ENCODE results near the gene COL18A1. TPM values are rescaled to one million over a fixed set of nuclear protein-coding genes. Genes with fewer than 3 reads are reported as not detected.

Gene COL18A1
- total RNA-seq, 1 experiment from 2014 or later, result 77.0 TPM

DNA sequence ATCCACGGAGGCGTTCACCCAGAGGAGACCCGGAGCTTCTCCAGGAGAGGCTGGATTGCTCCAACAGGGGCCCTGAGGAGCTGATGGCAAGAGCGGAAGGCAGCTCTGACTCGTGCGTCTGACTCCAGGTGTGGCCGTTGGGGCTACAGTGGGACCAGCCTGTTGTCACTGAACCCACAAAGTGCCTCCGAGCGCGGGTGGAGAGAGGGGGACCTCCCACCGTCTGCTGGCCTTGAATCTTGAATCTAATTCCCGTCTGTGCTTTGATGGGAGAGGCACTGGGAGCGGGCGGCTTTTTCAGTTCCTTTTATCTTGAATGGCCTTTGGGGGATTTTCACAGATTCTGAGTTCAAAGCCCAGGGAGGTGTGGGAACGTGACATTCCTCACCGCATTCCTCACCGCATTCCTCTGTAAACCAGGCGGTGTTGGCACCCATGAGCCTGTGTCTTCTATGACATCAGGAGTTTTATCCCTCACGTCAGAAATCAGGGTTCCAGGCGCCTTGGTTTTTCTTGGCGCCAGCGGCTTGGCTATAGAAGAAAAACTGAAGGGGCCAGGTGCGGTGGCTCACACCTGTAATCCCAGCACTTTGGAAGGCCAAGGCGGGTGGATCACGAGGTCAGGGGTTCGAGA, 39.2 kb upstream of the COL18A1 start:
- H3K4me2 ChIP-seq (ENCODE audit: low read length), result no peak overlapping the region
- no peak overlapping the region for H2AFZ ChIP-seq (ENCODE audit: low read length)
- DNase-seq, result peak; percentile 52
- BruUV-seq (replicated peaks), result TSS peak; percentile 65
- CTCF ChIA-PET, result no interaction called here
- no peaks in the 10 kb centered on the region for H3K9me2 ChIP-seq (replicated peaks; ENCODE audit: low read length)
- no peaks in the 10 kb centered on the region for H3K36me3 ChIP-seq (ENCODE audit: low read depth, low read length)
- H3K4me3 ChIP-seq (ENCODE audit: low read length), result no peak overlapping the region
- no peak for ATAC-seq
- H3K27me3 ChIP-seq (ENCODE audit: low read length), result no peaks in the 10 kb centered on the region
- peak overlapping the region; percentile 98 for H3K27ac ChIP-seq (ENCODE audit: low read length)
- no peaks in the 10 kb centered on the region for H4K20me1 ChIP-seq (ENCODE audit: low read length)
- intact Hi-C loops (cut with micrococcal nuclease), result no loop called here
- peak overlapping the region; percentile 92; the same call in 1 of the 2 replicates for H3K9ac ChIP-seq (ENCODE audit: low read length)
- no peaks in the 10 kb centered on the region for H3K9me3 ChIP-seq (ENCODE audit: low read length)
- peaks cover 46% of the 10 kb centered on the region for H3K4me1 ChIP-seq (ENCODE audit: insufficient read depth, low read length)
- TF ChIP-seq, protein P1, sequence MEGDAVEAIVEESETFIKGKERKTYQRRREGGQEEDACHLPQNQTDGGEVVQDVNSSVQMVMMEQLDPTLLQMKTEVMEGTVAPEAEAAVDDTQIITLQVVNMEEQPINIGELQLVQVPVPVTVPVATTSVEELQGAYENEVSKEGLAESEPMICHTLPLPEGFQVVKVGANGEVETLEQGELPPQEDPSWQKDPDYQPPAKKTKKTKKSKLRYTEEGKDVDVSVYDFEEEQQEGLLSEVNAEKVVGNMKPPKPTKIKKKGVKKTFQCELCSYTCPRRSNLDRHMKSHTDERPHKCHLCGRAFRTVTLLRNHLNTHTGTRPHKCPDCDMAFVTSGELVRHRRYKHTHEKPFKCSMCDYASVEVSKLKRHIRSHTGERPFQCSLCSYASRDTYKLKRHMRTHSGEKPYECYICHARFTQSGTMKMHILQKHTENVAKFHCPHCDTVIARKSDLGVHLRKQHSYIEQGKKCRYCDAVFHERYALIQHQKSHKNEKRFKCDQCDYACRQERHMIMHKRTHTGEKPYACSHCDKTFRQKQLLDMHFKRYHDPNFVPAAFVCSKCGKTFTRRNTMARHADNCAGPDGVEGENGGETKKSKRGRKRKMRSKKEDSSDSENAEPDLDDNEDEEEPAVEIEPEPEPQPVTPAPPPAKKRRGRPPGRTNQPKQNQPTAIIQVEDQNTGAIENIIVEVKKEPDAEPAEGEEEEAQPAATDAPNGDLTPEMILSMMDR (conservative IDR thresholded peaks at IDR 0.05; ENCODE audit: low read depth, low read length), result no peak
- TF ChIP-seq EZH2phosphoT487 (IDR thresholded peaks at IDR 0.05; ENCODE audit: borderline replicate concordance, low read length) (no peak), EZH2 (IDR thresholded peaks at IDR 0.05; ENCODE audit: low read length, unreplicated experiment) (no peak)
- no peaks in the 10 kb centered on the region for H3F3A ChIP-seq (ENCODE audit: low read length, unreplicated experiment)
- POLR2A ChIA-PET (ENCODE audit: unreplicated experiment), result no interaction called here
- H3K79me2 ChIP-seq (ENCODE audit: low read length), result no peaks in the 10 kb centered on the region

DNA sequence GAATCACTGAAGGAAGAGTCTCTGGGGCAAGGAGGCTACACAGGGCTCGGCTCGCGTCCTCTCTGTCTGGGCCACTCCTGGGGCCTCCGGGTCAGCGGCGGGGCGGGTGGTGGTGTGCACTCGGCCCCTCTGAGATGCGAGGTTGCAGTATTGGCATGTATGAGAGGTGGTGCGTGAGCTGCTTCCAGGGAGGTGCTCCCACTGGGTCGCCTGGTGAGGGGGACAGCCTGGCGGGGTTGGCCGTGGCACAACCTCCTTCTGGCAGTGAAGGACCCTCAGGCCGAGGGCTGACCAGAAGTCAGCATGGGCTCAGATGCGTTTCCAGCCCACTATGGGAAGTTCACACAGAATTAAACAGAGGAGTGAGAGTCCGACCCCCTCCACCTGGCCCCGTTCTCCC, 38.5 kb upstream of the COL18A1 start:
- peak overlapping the region; percentile 47 for H3K4me2 ChIP-seq (ENCODE audit: low read length)

More for the DNA sequence above, 38.5 kb upstream of the COL18A1 start:
- Histone ChIP-seq H3K4me1 (ENCODE audit: insufficient read depth, low read length) (peaks cover 46% of the 10 kb centered on the region), H3K9me3 (ENCODE audit: low read length) (no peaks in the 10 kb centered on the region), H3K9me2 (replicated peaks; ENCODE audit: low read length) (no peaks in the 10 kb centered on the region), H3K27ac (ENCODE audit: low read length) (peak overlapping the region; percentile 98), H3K79me2 (ENCODE audit: low read length) (no peaks in the 10 kb centered on the region), H3K36me3 (ENCODE audit: low read depth, low read length) (no peaks in the 10 kb centered on the region), H3K9ac (ENCODE audit: low read length) (peak overlapping the region; percentile 79), H2AFZ (ENCODE audit: low read length) (no peak overlapping the region), H4K20me1 (ENCODE audit: low read length) (no peaks in the 10 kb centered on the region), H3K27me3 (ENCODE audit: low read length) (no peaks in the 10 kb centered on the region), H3K4me3 (ENCODE audit: low read length) (no peak overlapping the region), H3F3A (ENCODE audit: low read length, unreplicated experiment) (no peaks in the 10 kb centered on the region)
- intact Hi-C loops (cut with micrococcal nuclease), result no loop called here
- POLR2A ChIA-PET (ENCODE audit: unreplicated experiment), result no interaction called here
- ATAC-seq, result no peak
- DNase-seq, result no peak
- CTCF ChIA-PET, result no interaction called here
- TF ChIP-seq EZH2 (IDR thresholded peaks at IDR 0.05; ENCODE audit: low read length, unreplicated experiment), result no peak
- TF ChIP-seq, protein P1 (conservative IDR thresholded peaks at IDR 0.05; ENCODE audit: low read depth, low read length), result no peak
- TF ChIP-seq EZH2phosphoT487 (IDR thresholded peaks at IDR 0.05; ENCODE audit: borderline replicate concordance, low read length), result no peak
- BruUV-seq (replicated peaks), result no TSS peak
